Measurements from ENCODE around the gene CBLC.

The CBLC gene

DNA sequence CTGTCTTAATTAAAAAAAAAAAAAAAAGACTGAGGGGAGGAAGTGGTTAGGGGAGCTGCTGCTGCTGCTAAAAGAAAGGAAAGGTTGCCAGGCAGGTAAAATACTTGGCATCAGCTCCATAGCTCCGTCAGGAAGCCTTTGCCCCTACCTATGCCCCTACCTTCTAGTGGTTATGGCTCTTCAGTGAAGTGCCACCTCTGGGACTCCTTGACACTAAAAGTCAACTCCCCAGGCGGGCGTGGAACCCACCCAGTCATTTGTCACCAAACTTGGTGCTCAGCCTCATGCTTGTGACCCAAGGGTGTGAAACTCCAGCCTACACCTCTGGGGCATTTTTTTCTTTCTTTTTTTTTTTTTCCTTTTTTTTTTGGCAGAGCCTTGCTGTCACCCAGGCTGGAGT, 63.5 kb downstream of the CBLC start:
- H3K79me2 ChIP-seq = no peaks in the 10 kb centered on the region
- H2AFZ ChIP-seq = no peak overlapping the region
- no peak overlapping the region for H3K27ac ChIP-seq

DNA sequence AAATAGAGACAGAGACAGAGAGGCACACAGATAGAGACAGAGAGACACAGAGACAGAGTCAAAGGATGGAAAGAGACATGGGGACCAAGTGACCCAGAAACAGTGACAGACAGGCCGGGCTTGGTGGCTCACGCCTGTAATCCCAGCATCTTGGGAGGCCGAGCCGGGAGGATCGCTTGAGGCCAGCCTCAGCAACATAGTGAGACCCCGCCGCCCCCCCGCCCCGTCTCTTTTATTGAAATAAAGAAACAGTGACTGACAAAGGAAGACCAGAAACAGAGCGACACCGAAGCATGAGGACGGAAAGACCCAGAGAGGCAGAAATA, 67.6 kb downstream of the CBLC start:
- TF ChIP-seq, protein P1, sequence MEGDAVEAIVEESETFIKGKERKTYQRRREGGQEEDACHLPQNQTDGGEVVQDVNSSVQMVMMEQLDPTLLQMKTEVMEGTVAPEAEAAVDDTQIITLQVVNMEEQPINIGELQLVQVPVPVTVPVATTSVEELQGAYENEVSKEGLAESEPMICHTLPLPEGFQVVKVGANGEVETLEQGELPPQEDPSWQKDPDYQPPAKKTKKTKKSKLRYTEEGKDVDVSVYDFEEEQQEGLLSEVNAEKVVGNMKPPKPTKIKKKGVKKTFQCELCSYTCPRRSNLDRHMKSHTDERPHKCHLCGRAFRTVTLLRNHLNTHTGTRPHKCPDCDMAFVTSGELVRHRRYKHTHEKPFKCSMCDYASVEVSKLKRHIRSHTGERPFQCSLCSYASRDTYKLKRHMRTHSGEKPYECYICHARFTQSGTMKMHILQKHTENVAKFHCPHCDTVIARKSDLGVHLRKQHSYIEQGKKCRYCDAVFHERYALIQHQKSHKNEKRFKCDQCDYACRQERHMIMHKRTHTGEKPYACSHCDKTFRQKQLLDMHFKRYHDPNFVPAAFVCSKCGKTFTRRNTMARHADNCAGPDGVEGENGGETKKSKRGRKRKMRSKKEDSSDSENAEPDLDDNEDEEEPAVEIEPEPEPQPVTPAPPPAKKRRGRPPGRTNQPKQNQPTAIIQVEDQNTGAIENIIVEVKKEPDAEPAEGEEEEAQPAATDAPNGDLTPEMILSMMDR (IDR thresholded peaks at IDR 0.05) = no peak
- H3K9ac ChIP-seq = no peak overlapping the region
- peak overlapping the region; percentile 68 for H3K4me2 ChIP-seq (ENCODE audit: low read length)
- H3K27me3 ChIP-seq (ENCODE audit: control insufficient read depth, insufficient read depth, low read length) = no peaks in the 10 kb centered on the region
- H3K79me2 ChIP-seq = peaks cover 19% of the 10 kb centered on the region
- H3K36me3 ChIP-seq (ENCODE audit: control insufficient read depth, insufficient read depth, low read length) = no peaks in the 10 kb centered on the region
- peak overlapping the region; percentile 99 for H3K4me3 ChIP-seq (ENCODE audit: low read depth, low read length)
- H3K27ac ChIP-seq = peak overlapping the region; percentile 84
- H2AFZ ChIP-seq = peak overlapping the region; percentile 99
- H3K9me3 ChIP-seq (ENCODE audit: control insufficient read depth, low read length) = no peaks in the 10 kb centered on the region
- H3K4me1 ChIP-seq = peaks cover 19% of the 10 kb centered on the region

More for the DNA sequence above, 63.5 kb downstream of the CBLC start:
- Histone ChIP-seq H3K9ac (no peak overlapping the region), H3K4me3 (ENCODE audit: low read depth, low read length) (no peak overlapping the region), H3K4me2 (ENCODE audit: low read length) (no peak overlapping the region), H3K4me1 (peaks cover 4% of the 10 kb centered on the region), H3K27me3 (ENCODE audit: control insufficient read depth, insufficient read depth, low read length) (no peaks in the 10 kb centered on the region), H3K36me3 (ENCODE audit: control insufficient read depth, insufficient read depth, low read length) (no peaks in the 10 kb centered on the region), H3K9me3 (ENCODE audit: control insufficient read depth, low read length) (no peaks in the 10 kb centered on the region)
- TF ChIP-seq, protein P1 (IDR thresholded peaks at IDR 0.05) = no peak

DNA sequence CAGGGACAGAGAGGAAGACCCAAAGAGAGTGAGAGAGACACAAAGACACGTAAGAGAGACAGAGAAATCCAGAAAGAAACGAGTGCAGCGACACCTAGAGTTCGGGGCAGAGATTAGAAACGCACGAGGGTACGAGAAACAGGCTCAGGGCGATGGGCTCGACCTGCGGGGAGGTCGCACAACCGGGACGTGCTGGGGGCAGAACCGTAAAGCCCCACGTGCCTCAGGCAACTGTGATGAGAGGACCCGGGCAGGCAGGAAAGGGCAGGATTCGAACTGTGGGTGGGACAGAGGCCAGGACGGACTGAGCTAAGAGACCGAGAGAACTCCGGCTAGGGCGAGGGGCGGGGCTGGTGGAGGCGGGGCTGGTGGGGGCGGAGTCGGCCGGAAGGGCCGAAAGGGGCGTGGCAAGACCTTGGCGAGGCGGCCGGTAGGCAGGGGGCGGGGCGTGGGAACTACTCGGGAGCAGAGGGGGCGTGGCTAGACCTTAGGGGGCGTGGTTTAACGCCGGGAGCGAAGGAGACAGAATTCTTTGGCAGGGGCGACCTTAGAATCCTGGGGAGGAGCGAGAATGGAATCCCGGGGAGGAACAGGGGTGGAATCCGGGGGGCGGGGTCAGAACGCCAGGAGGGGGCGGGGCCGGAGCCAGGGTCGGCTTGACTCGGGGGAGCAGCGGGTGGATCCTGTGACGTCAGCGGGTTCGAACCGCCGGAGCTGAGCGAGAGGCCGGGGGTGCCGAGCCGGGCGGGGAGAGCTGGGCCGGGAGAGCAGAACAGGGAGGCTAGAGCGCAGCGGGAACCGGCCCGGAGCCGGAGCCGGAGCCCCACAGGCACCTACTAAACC, 68.1 kb downstream of the CBLC start, which contains the start of gene NECTIN2:
Gene NECTIN2, plus strand, starts transcription at position 686 of the 843 bp plus-strand sequence. CDS start 229 bp downstream, outside the sequence.
- Histone ChIP-seq H3K4me3 (ENCODE audit: low read depth, low read length) (peak within 1 kb of the TSS; percentile 99), H3K4me1 (peaks cover 21% of the 10 kb centered on the region), H3K36me3 (ENCODE audit: control insufficient read depth, insufficient read depth, low read length) (no peaks in the 10 kb centered on the region), H3K27ac (peak within 1 kb of the TSS; percentile 97), H2AFZ (peak within 1 kb of the TSS; percentile 99), H3K4me2 (ENCODE audit: low read length) (peak within 1 kb of the TSS; percentile 99), H3K9me3 (ENCODE audit: control insufficient read depth, low read length) (no peaks in the 10 kb centered on the region), H3K9ac (peak within 1 kb of the TSS; percentile 94), H3K79me2 (peaks cover 24% of the 10 kb centered on the region), H3K27me3 (ENCODE audit: control insufficient read depth, insufficient read depth, low read length) (no peaks in the 10 kb centered on the region)
- TF ChIP-seq, protein P1 (IDR thresholded peaks at IDR 0.05) = peak; percentile 64

DNA sequence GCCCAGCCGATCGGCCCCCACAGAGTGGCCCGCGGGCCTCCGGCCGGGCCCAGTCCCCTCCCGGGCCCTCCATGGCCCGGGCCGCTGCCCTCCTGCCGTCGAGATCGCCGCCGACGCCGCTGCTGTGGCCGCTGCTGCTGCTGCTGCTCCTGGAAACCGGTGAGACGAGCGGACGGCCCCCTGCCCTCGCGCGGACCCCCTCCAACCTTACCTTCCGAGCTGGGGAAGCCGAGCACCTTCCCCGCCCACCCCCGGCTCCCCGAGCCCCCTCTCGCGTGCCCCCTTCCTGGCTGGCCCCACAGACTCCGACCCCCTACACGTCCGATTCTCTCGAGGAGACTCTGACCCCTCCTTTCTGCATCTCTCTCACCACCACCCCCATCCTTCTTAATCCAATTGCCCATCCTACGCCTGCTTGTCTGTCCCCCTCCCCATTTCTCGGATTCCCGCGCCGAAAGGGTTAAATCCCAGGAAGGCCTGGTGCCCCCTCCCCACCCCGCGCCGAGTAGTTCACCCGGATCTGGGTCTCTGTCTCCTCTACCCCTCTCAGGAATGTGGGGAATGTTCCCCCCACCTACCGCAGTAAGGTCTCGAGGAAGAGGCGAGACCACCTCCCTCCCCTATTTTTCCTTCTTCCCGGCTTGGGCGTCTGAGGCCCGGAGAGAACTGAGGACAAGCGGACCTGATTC, 68.9 kb downstream of the CBLC start:
- TF ChIP-seq, protein P1 (IDR thresholded peaks at IDR 0.05) = peak; percentile 9
- Histone ChIP-seq H3K4me1 (peaks cover 21% of the 10 kb centered on the region), H3K79me2 (peaks cover 31% of the 10 kb centered on the region)

More for the DNA sequence above, 68.9 kb downstream of the CBLC start:
- Histone ChIP-seq H2AFZ (peak overlapping the region; percentile 45), H3K4me3 (ENCODE audit: low read depth, low read length) (peak overlapping the region; percentile 99), H3K36me3 (ENCODE audit: control insufficient read depth, insufficient read depth, low read length) (no peaks in the 10 kb centered on the region), H3K9me3 (ENCODE audit: control insufficient read depth, low read length) (no peaks in the 10 kb centered on the region), H3K27ac (peak overlapping the region; percentile 97), H3K9ac (peak overlapping the region; percentile 94), H3K27me3 (ENCODE audit: control insufficient read depth, insufficient read depth, low read length) (no peaks in the 10 kb centered on the region), H3K4me2 (ENCODE audit: low read length) (peak overlapping the region; percentile 99)

All from parathyroid adenoma (tissue), 2 donors.